Subcutaneous abdominal adipose tissue (tissue), 5 donors: ENCODE measurements around the gene S100PBP.
A peak's percentile ranks its signal among the peaks of the same experiment; 100 is the strongest.

ENCODE experiments used
- H3K27ac ChIP-seq: one replicate; pipeline ENCODE4 v1.7.0; 2013; ENCODE audit warnings: low read depth, mild to moderate bottlenecking, inconsistent platforms, low read length, moderate library complexity
- H3K27me3 ChIP-seq, 5 donors: one replicate each; pipeline ENCODE4 v1.7.0; 2013; ENCODE audit warnings: low read length in 5 of 5, inconsistent platforms in 1 of 5; ENCODE audit not compliant: control insufficient read depth in 5 of 5, insufficient read depth in 4 of 5
- H3K36me3 ChIP-seq, 5 donors: one replicate each; pipeline ENCODE4 v1.7.0; 2013; ENCODE audit warnings: low read length in 5 of 5; ENCODE audit not compliant: control insufficient read depth in 5 of 5, insufficient read depth in 5 of 5
- H3K4me1 ChIP-seq, 5 donors: one replicate each; pipeline ENCODE4 v1.7.0; 2013; ENCODE audit warnings: low read length in 5 of 5, mild to moderate bottlenecking in 3 of 5, moderate library complexity in 1 of 5; ENCODE audit not compliant: control insufficient read depth in 5 of 5, insufficient read depth in 5 of 5
- H3K4me3 ChIP-seq, 5 donors: one replicate each; pipeline ENCODE4 v1.7.0; 2013; ENCODE audit warnings: low read length in 5 of 5, low read depth in 1 of 5
- H3K9ac ChIP-seq, 5 donors: one replicate each; pipeline ENCODE4 v1.7.0; 2013; ENCODE audit warnings: low read length in 5 of 5, mild to moderate bottlenecking in 4 of 5, moderate library complexity in 3 of 5
- H3K9me3 ChIP-seq, 5 donors: one replicate each; pipeline ENCODE4 v1.7.0; 2013; ENCODE audit warnings: low read length in 5 of 5; ENCODE audit not compliant: control insufficient read depth in 5 of 5
- donor health status: healthy.
- donor health status: healthy.
- donor health status: healthy.
- donor health status: healthy.
- donor health status: healthy.

Gene S100PBP

DNA sequence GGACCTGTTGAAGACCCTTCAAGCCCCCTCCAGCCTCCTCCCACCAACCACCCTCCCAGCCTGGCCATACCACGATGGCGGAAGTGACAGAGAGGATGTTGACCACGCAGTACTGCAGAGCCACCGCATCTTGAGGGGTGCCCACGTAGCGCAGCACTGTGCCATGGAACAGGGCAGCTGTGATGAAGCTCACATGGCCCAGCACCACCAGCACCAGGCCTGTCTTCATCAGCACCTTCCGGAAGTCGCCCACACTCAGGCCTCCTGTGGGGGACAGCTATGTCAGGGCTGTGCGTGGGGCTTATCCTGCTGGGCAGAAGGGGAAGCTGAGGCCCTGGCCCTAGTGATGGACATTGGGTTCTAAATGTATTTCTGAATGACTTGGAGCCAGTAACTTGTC is 80.6 kb downstream of the S100PBP start:
- H3K27me3 ChIP-seq = peaks cover 0 to 15% (median 11%) of the 10 kb centered on the region in 5 donors

DNA sequence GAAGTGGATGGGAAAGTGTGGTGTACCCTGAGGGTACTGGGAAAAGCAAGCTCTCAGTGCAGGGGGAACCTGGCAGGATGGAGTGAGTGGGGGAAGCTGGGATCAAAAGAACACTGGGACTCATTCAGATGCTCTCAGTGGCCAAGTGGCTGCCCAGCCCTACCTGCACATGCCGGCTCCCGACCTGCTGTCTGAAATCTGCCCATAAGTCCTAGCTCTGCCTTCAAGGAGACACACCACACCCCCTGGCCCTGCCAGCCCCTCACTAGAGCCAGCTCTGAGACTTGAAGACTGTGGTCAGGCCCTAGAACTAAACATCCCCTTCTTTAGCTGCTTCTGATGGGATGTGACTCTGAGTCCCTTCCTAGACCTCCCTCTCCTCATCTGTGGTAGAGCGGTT is 81.5 kb downstream of the S100PBP start:
- H3K27me3 ChIP-seq = peaks cover 0 to 10% (median 8%) of the 10 kb centered on the region in 5 donors
- no peak overlapping the region for H3K9ac ChIP-seq
- H3K4me3 ChIP-seq = no peak overlapping the region

More for the DNA sequence above, 80.6 kb downstream of the S100PBP start:
- no peak overlapping the region for H3K27ac ChIP-seq
- no peak overlapping the region for H3K9ac ChIP-seq
- H3K36me3 ChIP-seq = no peaks in the 10 kb centered on the region
- no peaks in the 10 kb centered on the region for H3K9me3 ChIP-seq
- peaks cover 0 to 24% (median 19%) of the 10 kb centered on the region in 5 donors for H3K4me1 ChIP-seq
- H3K4me3 ChIP-seq = no peak overlapping the region

DNA sequence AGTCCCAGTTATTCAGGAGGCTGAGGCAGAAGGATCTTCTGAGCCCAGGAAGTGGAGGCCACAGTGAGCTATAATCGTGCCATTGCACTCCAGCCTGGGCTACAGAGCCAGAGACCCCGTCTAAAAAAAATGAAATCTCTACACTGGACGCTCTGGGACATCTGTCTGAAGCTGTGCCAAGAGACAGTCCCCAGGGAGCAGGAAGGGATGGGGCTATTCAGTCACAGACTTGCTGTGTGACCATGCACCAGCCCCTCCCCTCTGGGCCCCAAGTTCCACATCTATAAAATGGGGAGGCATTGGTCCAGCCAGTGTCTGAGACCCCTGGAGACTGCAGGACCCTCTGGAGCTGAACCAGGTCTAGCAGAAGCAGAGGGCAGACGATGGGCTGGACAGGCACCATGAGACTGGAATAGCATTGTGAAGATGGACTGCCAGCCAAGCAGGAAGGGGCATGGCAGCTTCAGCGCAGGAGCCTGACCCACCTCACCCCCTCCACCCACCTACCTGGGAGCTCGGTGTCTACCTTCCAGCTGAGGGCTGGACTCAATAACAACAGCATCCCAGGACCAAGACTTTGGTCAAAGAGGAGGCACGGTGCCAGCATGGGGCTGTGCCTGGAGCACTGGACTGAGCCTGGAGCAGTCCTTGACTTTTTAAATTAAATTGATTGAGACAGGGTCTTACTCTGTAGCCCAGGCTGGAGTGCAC is 82.3 kb downstream of the S100PBP start:
- no peak overlapping the region for H3K4me3 ChIP-seq
- H3K9me3 ChIP-seq = no peaks in the 10 kb centered on the region
- H3K4me1 ChIP-seq = peaks cover 0 to 17% (median 12%) of the 10 kb centered on the region in 5 donors
- H3K27ac ChIP-seq = no peak overlapping the region
- peaks cover 0 to 8% (median 6%) of the 10 kb centered on the region in 5 donors for H3K27me3 ChIP-seq
- H3K36me3 ChIP-seq = no peaks in the 10 kb centered on the region
- H3K9ac ChIP-seq = no peak overlapping the region

More for the DNA sequence above, 81.5 kb downstream of the S100PBP start:
- H3K4me1 ChIP-seq = peaks cover 0 to 17% (median 12%) of the 10 kb centered on the region in 5 donors
- H3K36me3 ChIP-seq = no peaks in the 10 kb centered on the region
- no peak overlapping the region for H3K27ac ChIP-seq
- no peaks in the 10 kb centered on the region for H3K9me3 ChIP-seq

DNA sequence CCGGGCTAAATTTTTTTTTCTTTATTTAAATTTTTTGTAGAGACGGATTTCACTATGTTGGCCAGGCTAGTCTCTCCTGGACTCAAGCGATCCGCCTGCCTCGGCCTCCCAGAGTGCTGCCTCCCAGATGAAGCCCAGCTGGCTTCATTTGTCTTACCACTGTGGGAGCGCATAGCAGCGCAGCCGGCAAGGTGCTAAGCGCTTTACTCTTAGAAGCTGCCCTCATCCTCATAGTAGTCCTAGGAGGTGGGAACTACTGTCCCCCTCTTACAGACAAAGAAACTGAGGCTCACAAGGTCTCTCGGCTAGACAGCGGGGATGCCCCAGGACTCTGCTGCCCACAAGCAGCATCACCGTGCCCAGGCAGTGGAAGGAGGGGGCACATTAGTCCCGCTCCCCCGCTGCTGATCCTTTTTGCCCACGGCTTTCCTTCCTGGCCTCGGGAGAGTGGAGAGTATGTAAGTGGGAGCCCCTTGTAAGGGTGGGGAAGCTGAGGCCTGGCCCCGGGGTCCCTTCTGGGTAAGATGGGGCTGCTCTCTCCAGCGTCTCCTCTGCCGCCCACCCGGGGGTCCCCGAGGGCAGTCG is 83.0 kb downstream of the S100PBP start:
- H3K4me3 ChIP-seq = peak overlapping the region in 4 of 5 donors; percentile 64 to 68 (median 66)
- H3K9me3 ChIP-seq = no peaks in the 10 kb centered on the region
- H3K27me3 ChIP-seq = peaks cover 0 to 8% (median 6%) of the 10 kb centered on the region in 5 donors
- H3K4me1 ChIP-seq = peaks cover 0 to 17% (median 12%) of the 10 kb centered on the region in 5 donors
- peak overlapping the region in 4 of 5 donors; percentile 22 to 64 (median 55) for H3K9ac ChIP-seq
- H3K27ac ChIP-seq = no peak overlapping the region
- H3K36me3 ChIP-seq = no peaks in the 10 kb centered on the region

- no peaks in the 10 kb centered on the region for H3K9me3 ChIP-seq
- peaks cover 0 to 17% (median 12%) of the 10 kb centered on the region in 5 donors for H3K4me1 ChIP-seq
- no peak within 1 kb of the TSS for H3K27ac ChIP-seq
- H3K36me3 ChIP-seq = no peaks in the 10 kb centered on the region
- peak within 1 kb of the TSS in 4 of 5 donors; percentile 64 to 83 (median 69) for H3K9ac ChIP-seq
- H3K27me3 ChIP-seq = peaks cover 0 to 8% (median 6%) of the 10 kb centered on the region in 5 donors
- peak within 1 kb of the TSS; percentile 65 to 75 (median 68) for H3K4me3 ChIP-seq
Observed at GRCh38 chr1:32900956-32901822, 83.7 kb downstream of the S100PBP start, which contains the start of gene TMEM54. TMEM54 (minus strand) TSS chr1:32901389; CDS start chr1:32901238, 151 bp downstream.

DNA sequence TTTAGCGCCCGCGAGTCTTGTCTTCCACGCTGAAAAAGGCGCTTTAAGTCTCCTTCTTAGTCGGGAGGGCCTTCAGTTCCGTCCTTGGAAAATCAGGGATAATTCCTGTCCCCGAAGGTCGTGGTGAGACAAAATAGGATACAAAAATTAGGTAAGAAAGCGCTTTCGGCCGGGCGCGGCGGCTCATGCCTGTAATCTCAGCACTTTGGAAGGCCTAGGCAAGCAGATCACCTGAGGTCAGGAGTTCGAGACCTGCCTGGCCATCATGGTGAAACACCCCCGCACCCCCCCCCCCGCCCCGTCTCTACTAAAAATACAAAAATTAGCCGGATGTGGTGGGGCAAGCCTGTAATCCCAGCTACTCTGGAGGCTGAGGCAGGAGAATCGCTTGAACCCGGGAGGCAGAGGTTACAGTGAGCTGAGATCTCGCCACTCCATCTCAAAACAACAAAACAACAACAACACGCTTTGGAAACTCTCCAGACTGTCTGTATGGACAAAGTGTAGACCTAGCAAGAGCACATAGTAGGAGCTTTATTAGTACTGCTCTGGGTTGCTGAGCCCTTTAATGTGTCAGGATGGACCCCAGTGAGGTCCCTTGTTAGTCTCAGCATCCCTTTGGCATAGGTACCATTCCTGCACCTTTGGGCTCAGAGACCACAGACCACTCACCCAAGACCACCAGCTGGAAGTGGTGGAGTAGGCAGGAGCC is 84.5 kb downstream of the S100PBP start:
- no peak overlapping the region for H3K27ac ChIP-seq

DNA sequence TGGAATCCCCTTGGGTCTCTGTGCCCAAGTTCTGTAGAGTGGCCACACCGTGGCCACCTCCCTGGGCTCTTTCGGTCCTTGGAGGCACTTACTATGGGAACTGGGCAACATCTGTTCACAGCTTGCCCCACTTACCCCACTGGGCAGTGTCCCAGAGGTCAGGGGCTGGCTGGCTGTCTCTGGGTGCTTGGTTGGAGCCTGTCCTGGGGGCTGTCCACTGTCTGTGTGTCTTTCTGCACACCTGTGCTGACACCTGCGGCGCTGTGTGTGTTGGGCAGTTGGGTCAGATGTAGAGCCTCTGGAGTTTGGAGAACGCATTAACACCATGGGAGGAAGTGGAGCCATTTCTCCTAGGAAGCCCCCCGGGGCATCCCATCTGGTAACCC is 85.1 kb downstream of the S100PBP start:
- no peak overlapping the region for H3K9ac ChIP-seq
- H3K9me3 ChIP-seq = no peaks in the 10 kb centered on the region
- H3K27ac ChIP-seq = no peak overlapping the region
- no peak overlapping the region for H3K4me3 ChIP-seq
- H3K36me3 ChIP-seq = no peaks in the 10 kb centered on the region
- H3K4me1 ChIP-seq = peaks cover 0 to 17% (median 12%) of the 10 kb centered on the region in 5 donors
- peaks cover 0 to 8% (median 6%) of the 10 kb centered on the region in 5 donors for H3K27me3 ChIP-seq

More for the DNA sequence above, 84.5 kb downstream of the S100PBP start:
- peak overlapping the region in 3 of 5 donors; percentile 64 to 83 (median 74) for H3K9ac ChIP-seq
- peaks cover 0 to 17% (median 12%) of the 10 kb centered on the region in 5 donors for H3K4me1 ChIP-seq
- peaks cover 0 to 8% (median 6%) of the 10 kb centered on the region in 5 donors for H3K27me3 ChIP-seq
- H3K9me3 ChIP-seq = no peaks in the 10 kb centered on the region
- peak overlapping the region; percentile 65 to 75 (median 68) for H3K4me3 ChIP-seq
- no peaks in the 10 kb centered on the region for H3K36me3 ChIP-seq

DNA sequence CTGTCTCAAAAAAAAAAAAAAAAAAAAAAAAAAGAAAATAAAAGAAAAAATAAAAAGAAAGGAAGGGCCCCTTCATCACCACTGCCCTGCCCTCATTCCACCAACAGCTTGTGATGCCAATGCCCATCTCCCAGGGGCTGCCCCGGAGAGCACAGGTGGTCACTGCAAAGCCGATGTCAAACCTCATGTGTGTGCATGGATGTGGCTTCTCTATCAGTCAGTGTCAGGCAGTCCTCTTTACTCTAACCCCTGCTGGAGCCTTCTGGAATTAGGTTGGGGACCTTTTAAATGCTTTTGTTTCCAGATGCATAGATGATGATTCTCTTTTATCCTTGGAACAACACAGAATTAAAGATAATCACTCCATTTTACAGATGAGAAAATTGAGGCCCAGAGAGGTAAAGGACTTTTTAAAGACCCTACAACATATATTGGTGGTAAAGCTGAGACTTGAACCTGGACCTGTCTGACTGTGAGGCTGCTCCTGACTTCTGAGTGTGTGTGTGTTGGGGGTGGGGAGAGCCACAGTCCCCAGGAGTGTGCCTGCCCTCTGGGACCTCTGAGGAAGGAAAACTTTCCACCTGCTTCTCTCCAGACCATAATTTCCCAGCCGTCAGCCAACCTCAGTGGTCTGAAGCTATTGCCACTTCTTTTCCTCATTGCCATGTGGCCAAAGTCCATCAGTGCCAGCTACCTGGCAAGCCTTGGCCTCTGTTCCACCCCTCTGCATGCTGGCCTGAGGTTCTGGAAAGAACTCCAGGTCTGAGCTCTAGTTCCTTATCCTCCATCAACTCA is 86.7 kb downstream of the S100PBP start:
- Histone ChIP-seq H3K27ac (no peak overlapping the region), H3K4me1 (peaks cover 0 to 17% (median 12%) of the 10 kb centered on the region in 5 donors), H3K27me3 (peaks cover 0 to 8% (median 7%) of the 10 kb centered on the region in 5 donors)

GRCh38 chr1:32904797-32905196 is 87.3 kb downstream of the S100PBP start:
- no peaks in the 10 kb centered on the region for H3K9me3 ChIP-seq
- H3K27ac ChIP-seq = no peak overlapping the region
- no peak overlapping the region for H3K4me3 ChIP-seq
- no peaks in the 10 kb centered on the region for H3K36me3 ChIP-seq
- H3K4me1 ChIP-seq = peaks cover 0 to 17% (median 12%) of the 10 kb centered on the region in 5 donors
- H3K9ac ChIP-seq = no peak overlapping the region
- peaks cover 0 to 8% (median 7%) of the 10 kb centered on the region in 5 donors for H3K27me3 ChIP-seq

More for the DNA sequence above, 86.7 kb downstream of the S100PBP start:
- Histone ChIP-seq H3K9ac (no peak overlapping the region), H3K4me3 (no peak overlapping the region), H3K36me3 (no peaks in the 10 kb centered on the region), H3K9me3 (no peaks in the 10 kb centered on the region)
